Right renal cortex interstitium (tissue), 3 donors: Measurements from ENCODE around the gene GPRC5B. TPM values are rescaled to one million over a fixed set of nuclear protein-coding genes. Genes with fewer than 3 reads are reported as not detected.

Experiments used
- DNase-seq, 3 donors: peaks; one replicate each; pipeline ENCODE4 v3.0.0-alpha.2; 2013; ENCODE audit warnings: low read depth in 3 of 3, low spot score in 2 of 3
- polyA plus RNA-seq, 3 donors: library from polyadenylated mRNA; unstranded; fragments of 120-200 nt; gene quantifications; one replicate each; pipeline ENCODE4 v1.2.1, GENCODE V29; 2013; ENCODE audit not compliant: insufficient read length in 3 of 3

The GPRC5B gene
- polyA plus RNA-seq, 3 donors, result 115 to 131 (median 131) TPM

GRCh38 chr16:19822533-19822932, 62.1 kb downstream of the GPRC5B start:
- DNase-seq, result no peak

GRCh38 chr16:19817875-19818274, 66.8 kb downstream of the GPRC5B start:
- no peak for DNase-seq

- no peak for DNase-seq
These were observed 67.5 kb downstream of the GPRC5B start for GRCh38 chr16:19817122-19817521.

DNA sequence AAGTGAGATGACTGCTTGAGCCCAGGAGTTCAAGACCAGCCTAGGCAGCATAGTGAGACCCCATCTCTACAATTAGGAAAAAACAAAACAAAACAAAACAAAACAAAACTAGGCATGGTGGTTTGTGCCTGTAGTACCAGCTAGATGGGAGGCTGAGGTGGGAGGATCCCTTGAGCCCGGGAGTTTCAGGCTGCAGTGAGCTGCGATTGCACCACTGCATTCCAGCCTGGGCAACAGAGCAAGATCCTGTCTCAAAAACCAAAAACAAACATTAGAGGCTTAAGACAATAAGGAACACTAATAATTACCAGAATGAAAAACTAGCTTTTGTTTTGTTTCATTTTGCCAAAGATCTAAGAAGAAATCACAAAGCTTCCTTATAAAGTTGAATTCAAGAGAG, 69.2 kb downstream of the GPRC5B start:
- DNase-seq, result no peak

DNA sequence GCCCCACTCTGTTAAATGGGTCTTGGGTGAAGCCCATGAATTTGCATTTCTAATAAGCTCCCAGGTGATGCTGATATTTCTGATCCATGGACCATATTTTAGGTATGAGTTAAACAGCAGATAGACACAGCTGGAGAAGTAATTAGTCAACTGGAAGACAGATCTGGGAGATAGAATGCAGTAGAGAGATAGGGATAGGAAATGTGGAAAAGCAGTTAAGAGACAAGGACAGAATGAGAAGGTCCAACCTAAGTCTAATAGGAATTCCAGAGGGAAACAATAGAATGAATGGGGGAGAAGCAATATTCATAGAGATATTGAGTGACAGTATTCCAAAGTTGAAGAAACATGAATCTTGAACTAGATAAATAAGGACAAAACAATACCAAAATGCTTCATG, 71.7 kb downstream of the GPRC5B start:
- no peak for DNase-seq

- DNase-seq, result peak in 1 of 3 donors; percentile 33
These were observed 73.6 kb downstream of the GPRC5B start for GRCh38 chr16:19810817-19811731.

- no peak for DNase-seq
These were observed 75.0 kb downstream of the GPRC5B start for GRCh38 chr16:19809693-19810092.

- DNase-seq, result no peak
These were observed 75.5 kb downstream of the GPRC5B start for GRCh38 chr16:19809121-19809635.

GRCh38 chr16:19808061-19808641, 76.5 kb downstream of the GPRC5B start:
- DNase-seq, result no peak

Other genes starting within 250 kb of the GPRC5B start
- 10 to 100 TPM; 43.6 to 45.2 (median 44.1) TPM for gene KNOP1, start 166.6 kb downstream of the GPRC5B start, polyA plus RNA-seq
- 10 to 100 TPM; 49.5 to 53.9 (median 49.9) TPM for gene IQCK, start 166.6 kb downstream of the GPRC5B start, polyA plus RNA-seq
- gene GPR139, start 189.0 kb upstream of the GPRC5B start, polyA plus RNA-seq, result not detected